ENCODE data around the gene SMYD2.

Gene SMYD2

GRCh38 chr1:214364786-214365295, 83.9 kb downstream of the SMYD2 start:
- no peak overlapping the region for H3K27ac Mint-ChIP-seq
- no peaks in the 10 kb centered on the region for H3K4me1 Mint-ChIP-seq (ENCODE audit: low read depth)
- H3K4me3 Mint-ChIP-seq, result no peak overlapping the region
- H3K27me3 Mint-ChIP-seq, result peaks cover 28% of the 10 kb centered on the region
- H3K36me3 Mint-ChIP-seq, result no peaks in the 10 kb centered on the region
- no peaks in the 10 kb centered on the region for H3K9me3 Mint-ChIP-seq (ENCODE audit: low read depth)

DNA sequence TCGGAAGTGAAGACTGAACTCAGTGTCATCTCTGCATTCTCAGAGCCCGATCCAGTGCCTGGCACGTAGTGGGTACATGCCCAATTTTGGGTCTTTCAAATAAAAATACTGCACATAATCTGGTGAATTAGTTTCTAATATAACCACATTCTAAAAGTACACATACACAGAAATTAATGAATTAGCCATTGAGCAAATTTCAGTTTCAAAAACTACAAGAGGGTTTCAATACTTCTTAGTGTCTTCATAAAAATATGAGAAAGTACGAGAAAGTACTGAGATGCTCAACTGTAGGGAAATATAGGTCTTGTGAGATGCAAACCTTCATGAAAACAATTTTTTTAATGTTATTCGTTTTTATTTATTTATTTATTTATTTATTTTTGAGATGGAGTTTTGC, 86.9 kb downstream of the SMYD2 start:
- H3K27ac Mint-ChIP-seq, result no peak overlapping the region
- H3K4me3 Mint-ChIP-seq, result no peak overlapping the region
- H3K4me1 Mint-ChIP-seq (ENCODE audit: low read depth), result no peaks in the 10 kb centered on the region
- no peaks in the 10 kb centered on the region for H3K36me3 Mint-ChIP-seq
- H3K27me3 Mint-ChIP-seq, result peaks cover 11% of the 10 kb centered on the region
- H3K9me3 Mint-ChIP-seq (ENCODE audit: low read depth), result no peaks in the 10 kb centered on the region

DNA sequence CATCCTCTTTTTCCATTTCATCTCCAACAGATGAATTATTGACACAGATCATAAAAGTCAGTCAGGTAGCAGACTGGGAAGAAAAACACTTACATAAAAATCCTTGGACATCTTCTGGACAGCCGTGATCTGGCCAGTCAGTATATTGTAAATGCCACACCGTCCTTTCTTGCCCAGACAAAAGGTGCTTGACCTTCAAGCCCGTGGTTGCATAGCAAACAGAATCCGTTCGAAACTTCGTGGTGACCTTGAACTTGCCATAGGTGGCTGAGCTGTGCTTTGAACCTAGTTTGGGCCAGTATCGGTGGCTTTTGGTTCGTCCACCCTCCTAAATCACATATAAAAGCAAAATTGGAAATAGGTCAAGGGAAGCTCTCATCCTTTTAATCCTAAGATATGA, 88.4 kb downstream of the SMYD2 start:
- no peaks in the 10 kb centered on the region for H3K36me3 Mint-ChIP-seq
- no peaks in the 10 kb centered on the region for H3K9me3 Mint-ChIP-seq (ENCODE audit: low read depth)
- no peak overlapping the region for H3K4me3 Mint-ChIP-seq
- peaks cover 10% of the 10 kb centered on the region for H3K27me3 Mint-ChIP-seq
- no peaks in the 10 kb centered on the region for H3K4me1 Mint-ChIP-seq (ENCODE audit: low read depth)
- no peak overlapping the region for H3K27ac Mint-ChIP-seq

DNA sequence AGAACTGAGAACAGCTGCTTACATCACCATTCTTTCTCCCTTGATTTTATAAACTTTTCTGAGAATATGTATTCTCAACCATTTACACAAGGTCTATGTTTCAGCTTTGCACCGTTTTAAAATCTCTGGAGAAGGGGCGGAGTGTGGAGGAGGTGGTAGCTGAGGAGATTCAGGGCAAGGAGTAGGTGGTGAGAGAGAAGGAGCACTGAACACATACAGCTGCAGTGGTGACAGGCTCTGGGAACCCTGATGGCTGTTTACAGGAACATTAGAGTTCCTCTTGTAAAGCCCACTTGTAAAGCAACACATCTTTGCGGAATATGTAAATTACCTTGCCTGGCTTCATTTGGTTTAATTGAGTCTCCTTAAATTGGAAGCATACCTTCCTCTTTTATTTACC, 89.7 kb downstream of the SMYD2 start:
- H3K4me1 Mint-ChIP-seq (ENCODE audit: low read depth), result no peaks in the 10 kb centered on the region
- H3K36me3 Mint-ChIP-seq, result no peaks in the 10 kb centered on the region
- H3K9me3 Mint-ChIP-seq (ENCODE audit: low read depth), result no peaks in the 10 kb centered on the region
- peaks cover 10% of the 10 kb centered on the region for H3K27me3 Mint-ChIP-seq
- H3K27ac Mint-ChIP-seq, result no peak overlapping the region
- no peak overlapping the region for H3K4me3 Mint-ChIP-seq

- no peaks in the 10 kb centered on the region for H3K4me1 Mint-ChIP-seq (ENCODE audit: low read depth)
Observed at GRCh38 chr1:214372092-214372491, 91.1 kb downstream of the SMYD2 start.

DNA sequence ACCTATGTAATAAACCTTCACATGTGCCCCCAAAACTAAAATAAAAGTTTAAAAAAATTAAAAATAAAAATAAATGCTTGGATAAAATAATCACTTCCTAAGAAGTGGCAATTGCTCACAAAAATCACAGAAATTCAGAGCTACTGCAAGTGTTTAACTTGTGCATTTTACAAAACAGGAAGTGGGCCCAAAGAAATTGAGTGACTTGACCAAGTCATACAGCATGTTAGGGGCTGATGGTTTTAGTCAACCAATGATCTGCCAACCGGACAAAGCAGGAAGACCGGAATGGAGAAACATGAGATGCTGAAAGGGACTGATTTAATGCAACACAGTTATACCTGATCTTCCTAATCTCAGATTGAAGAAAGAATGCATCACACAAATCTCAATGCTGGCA, 96.5 kb downstream of the SMYD2 start:
- no peak overlapping the region for H3K27ac Mint-ChIP-seq
- H3K4me1 Mint-ChIP-seq (ENCODE audit: low read depth), result no peaks in the 10 kb centered on the region
- no peaks in the 10 kb centered on the region for H3K36me3 Mint-ChIP-seq
- no peaks in the 10 kb centered on the region for H3K27me3 Mint-ChIP-seq
- H3K4me3 Mint-ChIP-seq, result no peak overlapping the region
- no peaks in the 10 kb centered on the region for H3K9me3 Mint-ChIP-seq (ENCODE audit: low read depth)

More at GRCh38 chr1:214372092-214372491, 91.1 kb downstream of the SMYD2 start:
- peaks cover 6% of the 10 kb centered on the region for H3K27me3 Mint-ChIP-seq
- no peaks in the 10 kb centered on the region for H3K36me3 Mint-ChIP-seq
- H3K9me3 Mint-ChIP-seq (ENCODE audit: low read depth), result no peaks in the 10 kb centered on the region
- no peak overlapping the region for H3K27ac Mint-ChIP-seq
- H3K4me3 Mint-ChIP-seq, result no peak overlapping the region

- Mint-ChIP-seq H3K27ac (no peak overlapping the region), H3K9me3 (ENCODE audit: low read depth) (no peaks in the 10 kb centered on the region), H3K36me3 (no peaks in the 10 kb centered on the region), H3K4me3 (no peak overlapping the region), H3K4me1 (ENCODE audit: low read depth) (no peaks in the 10 kb centered on the region), H3K27me3 (no peaks in the 10 kb centered on the region)
Observed at GRCh38 chr1:214377886-214378285, 96.9 kb downstream of the SMYD2 start.

DNA sequence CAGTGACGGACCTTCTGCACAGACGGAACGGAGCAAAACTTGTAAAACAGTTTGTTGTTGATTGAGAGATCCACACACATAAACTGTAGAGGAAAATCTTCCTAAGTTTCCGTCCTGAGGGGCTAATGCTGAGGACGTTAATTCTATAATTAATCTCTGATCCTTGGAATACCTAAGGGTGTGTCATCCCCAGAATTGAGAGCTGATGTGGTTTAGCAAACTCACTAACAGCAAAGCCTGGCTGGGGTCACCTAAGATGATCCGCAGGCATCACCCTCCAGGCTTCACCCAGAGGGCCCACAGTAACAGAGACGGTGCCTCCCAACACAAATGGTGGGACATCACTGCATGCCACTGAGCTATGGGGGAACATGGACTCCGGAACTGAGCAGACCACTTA, 97.5 kb downstream of the SMYD2 start:
- no peaks in the 10 kb centered on the region for H3K27me3 Mint-ChIP-seq
- no peaks in the 10 kb centered on the region for H3K4me1 Mint-ChIP-seq (ENCODE audit: low read depth)
- H3K4me3 Mint-ChIP-seq, result no peak overlapping the region
- H3K36me3 Mint-ChIP-seq, result no peaks in the 10 kb centered on the region
- H3K9me3 Mint-ChIP-seq (ENCODE audit: low read depth), result no peaks in the 10 kb centered on the region
- no peak overlapping the region for H3K27ac Mint-ChIP-seq

- no peak overlapping the region for H3K27ac Mint-ChIP-seq
Observed at GRCh38 chr1:214379236-214379970, 98.4 kb downstream of the SMYD2 start.

DNA sequence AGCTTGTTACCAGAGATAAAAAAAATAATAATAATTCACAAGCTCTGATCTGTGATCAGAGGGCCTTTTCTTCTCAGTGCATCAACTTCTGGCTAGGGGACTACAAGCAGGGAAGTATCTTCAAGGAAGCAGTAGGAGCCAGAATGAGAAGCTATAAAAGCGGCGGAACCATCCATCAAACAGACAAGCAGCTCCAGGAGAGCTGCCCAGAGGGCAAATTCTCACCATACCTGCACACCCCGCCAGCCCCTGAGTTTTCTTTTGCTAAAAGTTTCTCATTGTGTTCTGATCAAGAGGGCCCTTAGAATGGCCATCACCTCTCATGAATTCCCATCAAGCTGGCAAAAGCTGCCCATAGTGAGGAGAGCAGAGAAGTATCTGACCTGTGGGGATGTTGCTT, 99.4 kb downstream of the SMYD2 start:
- Mint-ChIP-seq H3K36me3 (no peaks in the 10 kb centered on the region), H3K27ac (no peak overlapping the region), H3K4me1 (ENCODE audit: low read depth) (no peaks in the 10 kb centered on the region), H3K4me3 (no peak overlapping the region), H3K9me3 (ENCODE audit: low read depth) (no peaks in the 10 kb centered on the region), H3K27me3 (no peaks in the 10 kb centered on the region)

More at GRCh38 chr1:214379236-214379970, 98.4 kb downstream of the SMYD2 start:
- no peaks in the 10 kb centered on the region for H3K9me3 Mint-ChIP-seq (ENCODE audit: low read depth)
- H3K27me3 Mint-ChIP-seq, result no peaks in the 10 kb centered on the region
- H3K4me3 Mint-ChIP-seq, result no peak overlapping the region
- H3K36me3 Mint-ChIP-seq, result no peaks in the 10 kb centered on the region
- no peaks in the 10 kb centered on the region for H3K4me1 Mint-ChIP-seq (ENCODE audit: low read depth)

GRCh38 chr1:214380986-214381695, 100.2 kb downstream of the SMYD2 start:
- Mint-ChIP-seq H3K36me3 (no peaks in the 10 kb centered on the region), H3K27ac (no peak overlapping the region), H3K27me3 (no peaks in the 10 kb centered on the region), H3K4me1 (ENCODE audit: low read depth) (no peaks in the 10 kb centered on the region), H3K4me3 (no peak overlapping the region), H3K9me3 (ENCODE audit: low read depth) (no peaks in the 10 kb centered on the region)

GRCh38 chr1:214383381-214384372, 102.7 kb downstream of the SMYD2 start:
- Mint-ChIP-seq H3K27ac (no peak overlapping the region), H3K27me3 (no peaks in the 10 kb centered on the region), H3K9me3 (ENCODE audit: low read depth) (no peaks in the 10 kb centered on the region), H3K4me1 (ENCODE audit: low read depth) (no peaks in the 10 kb centered on the region), H3K36me3 (no peaks in the 10 kb centered on the region), H3K4me3 (no peak overlapping the region)

DNA sequence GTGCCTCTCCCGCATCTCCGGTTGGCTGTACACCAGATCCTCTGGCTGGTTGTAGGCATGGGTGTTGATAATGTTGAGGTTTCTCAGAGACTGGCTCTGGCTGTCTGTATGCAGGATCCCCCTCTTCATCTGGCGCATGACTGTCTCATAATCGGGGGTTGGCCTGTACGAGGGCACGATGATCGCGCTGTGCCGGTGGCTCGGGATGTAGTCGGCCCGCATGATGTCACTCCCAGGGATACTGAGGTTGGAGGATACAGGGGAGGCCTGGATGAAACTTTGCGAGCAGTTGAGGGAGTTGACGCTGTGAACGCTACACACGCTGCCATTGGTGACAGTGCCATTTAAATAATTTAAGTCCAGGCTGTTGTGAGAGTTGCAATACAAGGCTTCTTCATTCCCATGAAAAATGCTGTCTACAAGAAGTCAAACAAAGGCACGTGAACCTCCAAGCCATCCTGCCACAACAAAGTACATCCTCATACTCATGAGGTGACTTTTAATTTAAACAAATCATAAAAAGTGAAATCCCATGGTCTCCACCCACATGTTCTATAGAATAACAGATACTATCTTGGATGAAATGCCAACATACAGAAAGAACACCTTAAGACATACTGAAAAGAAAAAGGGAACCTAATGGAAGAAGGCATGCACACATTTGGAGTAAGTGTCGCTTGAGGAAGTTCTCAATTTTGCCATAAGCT, 103.6 kb downstream of the SMYD2 start:
- Mint-ChIP-seq H3K36me3 (no peaks in the 10 kb centered on the region), H3K4me1 (ENCODE audit: low read depth) (no peaks in the 10 kb centered on the region), H3K27me3 (no peaks in the 10 kb centered on the region), H3K4me3 (no peak overlapping the region), H3K27ac (no peak overlapping the region), H3K9me3 (ENCODE audit: low read depth) (no peaks in the 10 kb centered on the region)

GRCh38 chr1:214385428-214385827, 104.5 kb downstream of the SMYD2 start:
- Mint-ChIP-seq H3K4me1 (ENCODE audit: low read depth) (no peaks in the 10 kb centered on the region), H3K27ac (no peak overlapping the region), H3K9me3 (ENCODE audit: low read depth) (no peaks in the 10 kb centered on the region), H3K27me3 (no peaks in the 10 kb centered on the region), H3K4me3 (no peak overlapping the region), H3K36me3 (no peaks in the 10 kb centered on the region)
